Stromal cell of bone marrow (primary cell): ENCODE measurements around the gene MKNK1.

ENCODE experiments used
- DNase-seq: peaks from one replicate; pipeline ENCODE4 v3.0.0-alpha.2; 2012; ENCODE audit warnings: low read depth

The MKNK1 gene

GRCh38 chr1:46558141-46558963 is 45.7 kb downstream of the MKNK1 start:
- DNase-seq, result no peak

DNA sequence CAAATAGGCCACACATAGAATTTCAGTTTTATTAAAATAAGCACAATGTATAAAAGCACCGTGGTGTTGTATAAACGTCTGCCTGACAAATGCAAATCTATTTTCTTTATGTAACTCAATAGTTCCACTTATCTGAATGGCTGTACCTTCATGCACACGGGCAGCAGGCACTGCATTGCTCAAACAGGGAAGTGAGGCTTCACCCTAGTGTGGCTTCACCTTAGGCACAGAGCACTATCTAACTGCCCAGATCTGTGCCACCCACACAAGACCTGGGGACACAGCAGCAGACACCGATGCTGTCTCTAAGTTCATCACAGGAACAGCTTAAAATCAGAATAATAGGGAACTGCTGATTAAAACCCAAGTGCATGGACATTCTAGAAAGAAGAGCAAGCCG is 46.7 kb downstream of the MKNK1 start:
- DNase-seq, result no peak

GRCh38 chr1:46556822-46557221 is 47.2 kb downstream of the MKNK1 start:
- DNase-seq, result no peak

DNA sequence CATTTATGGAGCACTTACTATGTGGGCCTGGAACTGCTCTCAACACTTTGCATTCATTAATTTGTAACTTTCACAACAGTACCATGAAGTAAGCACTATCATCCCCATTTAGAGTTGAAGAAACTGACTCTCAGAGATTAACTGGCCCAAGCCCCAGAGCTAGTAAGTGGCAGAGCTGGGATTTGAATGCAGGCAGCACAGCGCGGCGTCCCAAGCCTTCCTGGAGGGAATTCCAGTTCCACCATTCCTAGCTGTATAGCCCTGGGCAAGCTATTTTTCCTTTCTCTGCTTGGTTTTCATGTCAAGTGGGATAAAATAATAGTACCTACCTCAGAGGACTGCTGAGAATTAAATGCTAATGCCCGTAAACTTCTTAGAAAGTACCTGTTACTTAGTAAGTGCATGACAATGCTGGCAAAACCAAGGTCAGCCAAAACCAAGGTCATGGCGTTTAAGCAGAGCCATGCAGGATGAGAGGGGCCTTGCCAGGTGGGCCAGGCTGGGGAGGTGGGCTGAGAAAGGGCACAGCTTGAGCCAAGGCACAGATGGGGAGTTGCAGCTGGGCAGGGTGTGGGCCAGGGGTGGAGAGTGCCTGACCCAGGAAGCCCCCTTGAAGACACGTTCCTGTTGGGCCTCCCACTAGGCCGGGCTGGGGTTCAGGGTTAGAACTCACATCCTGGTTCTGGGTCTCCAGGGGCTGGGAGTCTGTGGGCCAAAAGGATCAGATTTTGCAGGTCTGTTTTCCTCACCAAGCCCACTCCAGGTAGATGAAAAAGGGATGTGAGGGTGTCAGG is 48.0 kb downstream of the MKNK1 start:
- DNase-seq, result no peak

- DNase-seq, result no peak
Measured at GRCh38 chr1:46554597-46555381, 49.3 kb downstream of the MKNK1 start.

- no peak for DNase-seq
Measured at GRCh38 chr1:46554236-46554596, 49.9 kb downstream of the MKNK1 start.

- DNase-seq, result no peak
Measured at GRCh38 chr1:46553506-46553905, 50.6 kb downstream of the MKNK1 start.

DNA sequence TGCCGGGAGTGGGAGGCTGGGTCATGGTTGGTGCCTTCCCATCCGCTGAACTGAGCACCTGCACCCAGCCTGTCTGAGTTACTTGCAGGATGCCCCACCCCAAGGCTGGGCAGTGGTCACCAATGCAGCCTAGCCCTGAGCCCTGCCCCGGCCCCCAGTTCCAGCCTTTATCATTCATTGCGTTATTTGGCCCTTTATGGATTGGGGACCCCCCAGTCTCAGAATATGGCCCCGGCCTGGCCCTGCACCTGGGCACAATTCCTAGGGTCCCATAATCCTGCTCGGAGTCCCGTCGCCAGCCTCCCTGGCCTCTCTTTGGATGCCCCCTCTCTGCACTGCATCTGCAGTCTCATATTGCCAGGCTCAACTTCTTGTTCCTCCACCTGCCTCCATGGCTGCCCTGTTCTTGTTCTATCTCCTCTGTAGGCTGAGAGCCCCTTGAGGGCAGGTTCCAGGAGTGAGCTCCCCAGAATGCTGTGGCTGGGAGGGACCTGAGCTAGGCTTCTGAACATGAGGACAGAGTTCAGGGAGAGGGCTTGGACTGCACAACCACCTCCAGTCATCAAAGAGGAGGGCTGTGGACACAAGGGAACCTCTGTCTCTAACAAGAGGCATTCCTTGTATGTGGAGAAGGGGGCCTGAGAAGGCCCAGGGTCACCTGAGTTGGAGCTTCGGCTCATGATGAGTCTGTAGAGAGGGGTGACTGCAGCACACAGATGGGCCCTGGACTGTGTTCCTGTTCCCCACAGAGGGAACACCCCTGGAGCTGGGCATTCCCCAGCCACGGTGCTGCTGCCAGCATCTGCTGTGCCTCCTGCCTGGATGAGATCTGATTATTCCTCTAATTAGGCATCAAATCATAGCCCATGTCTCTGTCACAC is 51.5 kb downstream of the MKNK1 start:
- no peak for DNase-seq

DNA sequence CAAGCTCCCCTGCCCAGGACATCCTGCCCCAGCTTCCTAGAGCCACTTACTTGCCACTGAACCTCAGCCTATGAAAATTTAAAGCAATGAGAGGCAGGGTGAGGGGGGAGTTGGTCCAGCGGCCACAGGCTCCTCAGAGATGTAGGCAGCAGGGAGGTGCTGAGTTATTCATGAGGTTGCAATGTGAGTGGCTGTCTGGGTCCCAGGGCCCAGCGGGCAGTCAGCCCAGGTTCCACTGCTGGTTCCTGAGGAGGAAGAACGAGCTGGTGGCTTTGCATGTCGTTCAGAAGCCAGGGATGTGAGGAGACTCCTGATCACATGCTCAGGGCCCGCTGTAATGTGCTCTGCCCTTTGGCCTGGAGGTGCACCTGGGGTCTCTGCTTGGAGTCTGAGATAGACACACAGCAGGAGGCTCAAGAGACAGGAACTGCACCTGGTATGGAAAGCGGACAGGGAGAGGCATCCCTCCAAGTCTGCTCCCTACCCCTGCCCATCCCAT is 52.4 kb downstream of the MKNK1 start, which contains the start of gene KNCN:
KNCN (minus strand) TSS at position 51 of the 499 bp plus-strand sequence. CDS start 432 bp downstream, outside the sequence.
- no peak for DNase-seq

GRCh38 chr1:46550751-46551231 is 53.3 kb downstream of the MKNK1 start:
- no peak for DNase-seq

- no peak for DNase-seq
Measured at GRCh38 chr1:46549697-46550681, 54.1 kb downstream of the MKNK1 start.

DNA sequence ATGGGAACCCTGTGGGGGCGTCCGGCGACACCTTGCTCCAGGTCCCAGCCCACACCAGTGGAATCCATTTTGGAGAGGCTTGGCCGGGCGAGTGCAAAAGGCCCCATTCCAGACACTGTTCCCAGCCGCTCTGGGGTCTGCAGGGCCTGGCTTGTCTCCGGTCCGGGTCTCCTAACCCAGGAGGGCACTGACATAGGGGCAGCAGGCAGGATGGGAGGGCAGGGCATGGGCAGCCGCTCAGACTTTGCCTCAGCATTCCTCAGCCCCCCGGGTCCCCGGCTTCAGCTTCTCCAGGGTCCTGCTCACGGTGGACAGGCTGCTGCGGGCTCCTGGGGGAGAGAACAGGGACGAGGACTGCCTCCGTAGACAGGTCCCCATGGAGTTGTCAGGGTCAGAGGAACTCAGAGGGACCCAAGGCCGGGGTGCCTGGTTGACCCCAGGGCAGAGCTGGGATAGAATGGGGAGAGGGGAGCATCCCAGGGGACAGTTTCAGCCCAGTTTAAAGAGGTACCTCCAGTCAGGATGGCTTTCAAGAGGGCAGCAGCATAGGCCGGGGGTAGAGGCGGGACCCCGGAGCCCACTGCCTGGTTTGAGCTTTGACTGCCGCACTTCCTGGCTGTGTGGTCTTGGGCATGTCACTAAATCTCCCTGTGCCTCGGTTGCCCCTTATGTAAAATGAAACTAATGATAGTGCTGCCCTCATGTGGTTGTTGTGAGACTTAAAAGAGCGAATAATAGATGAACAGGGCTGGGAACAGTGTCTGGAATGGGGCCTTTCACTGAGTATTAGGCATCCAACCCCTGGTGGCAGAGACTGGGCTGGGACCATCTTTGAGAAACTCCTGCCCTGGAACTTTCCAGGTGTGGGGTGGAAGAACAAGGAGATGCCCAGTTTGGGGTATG is 56.3 kb downstream of the MKNK1 start:
- DNase-seq, result peak; percentile 47

DNA sequence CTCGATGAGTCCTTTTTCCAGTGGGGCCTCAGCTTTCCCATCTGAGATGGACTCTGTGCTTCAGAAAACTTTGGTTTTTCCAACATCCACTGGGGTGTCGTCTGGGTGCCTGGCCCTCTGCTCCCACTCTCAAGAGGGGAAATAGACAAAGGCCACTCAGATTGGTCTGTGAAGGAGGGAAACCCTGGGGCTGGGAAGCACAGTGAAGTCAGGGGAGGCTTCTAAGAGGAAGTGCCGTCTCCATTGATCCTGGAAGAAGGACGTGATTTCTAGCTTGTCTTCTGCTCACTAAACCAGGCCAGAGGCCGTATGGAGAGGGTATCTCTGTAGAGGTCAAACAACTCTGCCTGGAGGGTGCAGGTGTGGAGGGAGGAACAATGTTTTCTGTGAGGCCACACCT is 57.9 kb downstream of the MKNK1 start:
- DNase-seq, result no peak

- DNase-seq, result no peak
Measured at GRCh38 chr1:46545784-46546183, 58.3 kb downstream of the MKNK1 start.

DNA sequence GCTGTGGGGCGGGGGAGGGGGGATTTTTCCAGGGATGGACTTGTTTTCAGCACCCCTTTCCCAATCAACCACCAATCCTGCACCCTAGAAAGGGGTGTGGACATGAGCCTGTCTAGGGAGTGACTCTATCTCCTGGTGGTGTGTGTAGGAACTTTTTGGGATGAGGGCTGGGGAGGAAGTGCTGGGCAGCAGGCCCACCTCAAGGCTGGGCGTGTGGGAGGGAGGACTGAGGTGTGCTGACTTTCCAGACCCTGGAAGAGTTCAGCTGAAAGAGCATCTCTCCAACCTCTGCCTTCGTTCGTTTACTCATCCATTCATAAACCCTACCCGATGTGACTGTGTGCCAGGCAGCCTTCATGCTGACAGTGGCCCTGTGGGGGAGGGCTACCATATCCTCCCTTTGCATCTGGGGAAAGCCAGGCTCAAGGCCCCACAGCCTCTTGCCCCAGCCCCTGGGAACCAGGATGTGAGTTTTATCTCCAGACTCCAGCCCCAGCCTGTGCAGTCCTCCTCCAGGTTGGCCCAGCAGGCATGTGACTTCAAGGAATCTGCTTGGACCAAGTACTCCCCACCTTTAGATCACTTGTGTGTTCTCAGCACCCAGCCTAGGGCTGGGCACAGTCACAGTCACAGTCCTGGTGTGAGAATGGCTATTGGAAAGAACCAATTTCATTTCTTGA is 59.4 kb downstream of the MKNK1 start:
- no peak for DNase-seq

DNA sequence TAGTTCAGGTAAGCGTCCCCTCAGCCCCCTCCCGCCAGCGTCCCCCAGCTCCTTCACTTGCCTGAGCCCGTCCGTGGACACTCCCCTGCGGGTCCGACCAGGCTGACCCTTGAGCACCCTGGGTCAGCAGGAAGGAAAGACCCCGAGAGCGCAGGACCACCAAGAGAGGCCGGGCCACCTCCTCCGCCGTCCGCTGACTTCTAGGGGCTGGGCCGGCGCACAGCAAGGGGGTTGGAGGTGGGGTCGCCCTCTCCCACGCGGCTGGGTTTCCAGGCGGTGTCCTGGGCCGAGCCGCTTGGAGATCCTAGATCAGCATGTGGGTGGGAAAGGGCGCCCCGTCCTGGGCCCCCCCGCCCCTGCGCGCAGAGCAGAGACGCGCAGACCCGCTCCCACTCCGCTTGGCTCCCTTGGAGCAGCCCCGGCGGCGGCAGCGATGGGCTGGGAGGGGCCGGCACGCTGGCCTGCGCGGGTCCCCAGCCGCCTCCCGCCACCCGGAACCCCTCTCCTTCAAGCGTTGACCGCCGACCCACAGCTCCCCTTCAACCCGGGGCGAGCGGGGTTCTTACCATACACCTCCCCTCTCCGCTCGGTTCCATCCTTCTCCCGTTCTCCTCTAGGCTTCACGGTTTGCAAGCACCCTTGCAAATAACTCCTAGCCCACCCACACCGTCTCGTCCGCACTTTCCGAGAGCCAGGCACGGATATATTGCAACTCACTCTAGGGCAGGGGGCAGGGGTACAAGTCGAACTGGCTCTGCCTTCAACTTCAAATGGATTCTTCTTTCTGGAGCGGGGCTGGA is 60.1 kb downstream of the MKNK1 start:
- DNase-seq, result no peak

DNA sequence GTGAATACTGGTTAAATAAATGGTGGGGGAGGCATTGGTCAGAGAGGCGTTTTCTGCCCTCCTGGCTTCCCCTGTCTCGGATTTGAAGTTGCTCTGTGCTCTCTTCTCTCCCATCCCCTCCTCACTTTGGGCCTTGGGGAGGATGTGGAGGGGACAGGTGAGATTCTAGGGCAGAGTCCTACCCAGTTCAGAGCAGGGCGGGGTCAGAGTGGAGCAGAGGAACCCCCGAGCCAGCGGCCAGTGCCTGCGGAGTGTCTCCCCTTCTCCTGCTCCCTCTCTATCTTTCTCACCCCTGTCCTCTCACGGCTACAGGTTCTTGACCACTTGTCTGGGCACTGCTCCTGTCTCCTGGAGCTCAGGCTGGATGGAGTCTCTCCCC is 60.7 kb downstream of the MKNK1 start:
- DNase-seq, result no peak
